GM12891 (cell line): ENCODE data around the gene PBRM1.

ENCODE experiments used
- POLR2A ChIP-seq: IDR thresholded peaks from 2 replicates; pipeline ENCODE4 v1.6.1; 2011; ENCODE audit warnings: low read depth, low read length, control low read depth
- POLR2AphosphoS5 ChIP-seq: IDR thresholded peaks from 2 replicates; pipeline ENCODE4 v1.6.1; 2011; ENCODE audit warnings: low read depth, low read length, control low read depth
- SPI1 ChIP-seq: IDR thresholded peaks from 2 replicates; pipeline ENCODE4 v1.6.1; 2011; ENCODE audit warnings: low read depth, low read length, control low read depth
- TAF1 ChIP-seq: IDR thresholded peaks from 2 replicates; pipeline ENCODE4 v1.6.1; 2011; ENCODE audit warnings: low read depth, low read length, control low read depth

GRCh38 chr3:52511509-52511908, 174.2 kb downstream of the PBRM1 start:
- TF ChIP-seq SPI1 (no peak), POLR2AphosphoS5 (no peak), POLR2A (no peak), TAF1 (no peak)
